ENCODE measurements around the gene USP53.

DNA sequence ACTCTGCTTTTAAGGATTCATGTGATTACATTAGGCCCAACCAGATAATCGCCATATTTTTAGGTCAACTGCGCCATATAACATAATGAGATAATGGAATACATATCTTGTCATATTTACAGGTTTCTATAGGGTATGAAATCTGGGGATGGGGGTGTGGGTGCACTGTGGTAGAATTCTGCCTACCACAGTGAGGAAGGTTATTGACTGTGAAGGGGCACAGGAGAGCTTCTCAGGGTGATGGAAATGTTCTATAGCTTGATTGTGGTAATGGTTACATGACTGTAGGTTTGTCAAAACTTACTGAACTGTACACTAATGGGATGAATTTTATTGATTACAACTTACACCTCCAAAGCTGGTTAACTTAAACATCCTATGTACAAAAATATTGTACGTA lies 15.9 kb downstream of the USP53 start:
- TF ChIP-seq ZNF530 (CRISPR knock-in tag; IDR thresholded peaks at IDR 0.05; ENCODE audit: low read depth) (no peak), POLR2A (IDR thresholded peaks at IDR 0.05; ENCODE audit: insufficient read depth in 1 of 2, low read depth in 2 of 2, low read length in 2 of 2) (no peak), ZNF230 (CRISPR knock-in tag; IDR thresholded peaks at IDR 0.05) (no peak), TBL1XR1 (IDR thresholded peaks at IDR 0.05; ENCODE audit: borderline replicate concordance, low read length, partially characterized antibody) (no peak), ZFP90 (CRISPR knock-in tag; IDR thresholded peaks at IDR 0.05; ENCODE audit: borderline replicate concordance) (no peak)
